Fibroblast of lung (primary cell): ENCODE results near the gene MYADML2.
"Not testable (repeated sequence)": the region's sequence is repeated elsewhere in the genome, so short reads cannot be mapped to it uniquely, and the experiment has no call there.

Experiments
- EZH2 ChIP-seq: IDR thresholded peaks from 2 replicates; pipeline ENCODE4 v1.5.1; 2012; ENCODE audit warnings: low read length, control low read depth, mild to moderate bottlenecking; ENCODE audit errors: missing control alignments
- TF ChIP-seq, protein P1 (sequence below), 2 donors: IDR thresholded peaks in 1 of 2; conservative IDR thresholded peaks in 1 of 2; 1 replicate in 1 of 2; 2 replicates in 1 of 2; pipeline ENCODE4 v1.5.1; 2011 to 2012; ENCODE audit warnings: low read length in 2 of 2, control low read depth in 1 of 2, inconsistent platforms in 1 of 2, low read depth in 1 of 2, mild to moderate bottlenecking in 1 of 2

DNA sequence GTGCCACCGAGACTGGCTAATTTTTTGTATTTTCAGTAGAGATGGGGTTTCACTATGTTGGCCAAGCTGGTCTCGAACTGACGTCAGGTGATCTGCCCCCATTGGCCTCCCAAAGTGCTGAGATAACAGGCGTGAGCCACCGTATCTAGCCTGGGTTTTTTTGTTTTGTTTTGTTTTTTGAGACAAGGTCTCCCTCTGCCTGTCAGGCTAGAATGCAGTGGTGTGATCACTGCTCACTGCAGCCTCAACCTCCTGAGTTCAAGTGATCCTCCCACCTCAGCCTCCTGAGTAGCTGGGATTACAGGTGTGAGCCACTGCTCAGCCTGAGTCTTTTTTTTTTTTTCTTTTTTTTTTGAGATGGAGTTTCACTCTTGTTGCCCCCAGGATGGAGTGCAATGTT lies 6.4 kb upstream of the MYADML2 start:
- TF ChIP-seq, protein P1, sequence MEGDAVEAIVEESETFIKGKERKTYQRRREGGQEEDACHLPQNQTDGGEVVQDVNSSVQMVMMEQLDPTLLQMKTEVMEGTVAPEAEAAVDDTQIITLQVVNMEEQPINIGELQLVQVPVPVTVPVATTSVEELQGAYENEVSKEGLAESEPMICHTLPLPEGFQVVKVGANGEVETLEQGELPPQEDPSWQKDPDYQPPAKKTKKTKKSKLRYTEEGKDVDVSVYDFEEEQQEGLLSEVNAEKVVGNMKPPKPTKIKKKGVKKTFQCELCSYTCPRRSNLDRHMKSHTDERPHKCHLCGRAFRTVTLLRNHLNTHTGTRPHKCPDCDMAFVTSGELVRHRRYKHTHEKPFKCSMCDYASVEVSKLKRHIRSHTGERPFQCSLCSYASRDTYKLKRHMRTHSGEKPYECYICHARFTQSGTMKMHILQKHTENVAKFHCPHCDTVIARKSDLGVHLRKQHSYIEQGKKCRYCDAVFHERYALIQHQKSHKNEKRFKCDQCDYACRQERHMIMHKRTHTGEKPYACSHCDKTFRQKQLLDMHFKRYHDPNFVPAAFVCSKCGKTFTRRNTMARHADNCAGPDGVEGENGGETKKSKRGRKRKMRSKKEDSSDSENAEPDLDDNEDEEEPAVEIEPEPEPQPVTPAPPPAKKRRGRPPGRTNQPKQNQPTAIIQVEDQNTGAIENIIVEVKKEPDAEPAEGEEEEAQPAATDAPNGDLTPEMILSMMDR (conservative IDR thresholded peaks at IDR 0.05 in 1 of 2, IDR thresholded peaks at IDR 0.05 in 1 of 2; ENCODE audit: low read depth in 1 of 2, low read length in 2 of 2) = not testable (repeated sequence)
- TF ChIP-seq EZH2 = not testable (repeated sequence)
